K562 (cell line): ENCODE measurements around the gene RERE. TPM values are rescaled to one million over a fixed set of nuclear protein-coding genes. Genes with fewer than 3 reads are reported as not detected.

Source experiments
- ARID3A ChIP-seq: IDR thresholded peaks from 2 replicates; pipeline ENCODE4 v1.6.1; 2012; ENCODE audit warnings: low read depth, low read length, improper control_type of control experiment, borderline replicate concordance
- DPF2 ChIP-seq: fragments of 450-650 bp; IDR thresholded peaks from 2 replicates; pipeline ENCODE4 v1.6.1; 2016
- ERF ChIP-seq: fragments of 450-650 bp; formaldehyde crosslinking; IDR thresholded peaks from 2 replicates; pipeline ENCODE4 v1.4.0; 2020; ENCODE audit warnings: mild to moderate bottlenecking, mixed read lengths
- ESRRA ChIP-seq: fragments of 450-650 bp; IDR thresholded peaks from 2 replicates; pipeline ENCODE4 v1.6.1; 2014; ENCODE audit warnings: low read depth, mild to moderate bottlenecking, moderate library complexity, borderline replicate concordance
- HDAC1 ChIP-seq, 2 experiments: fragments of 450-650 bp; IDR thresholded peaks; 2 replicates each; pipeline ENCODE4 v1.6.1; 2016 to 2017; ENCODE audit warnings: inconsistent platforms in 1 of 2, mild to moderate bottlenecking in 1 of 2, moderate library complexity in 1 of 2
- NONO ChIP-seq, 2 experiments: fragments of 200-400 bp in 1 of 2; fragments of 450-650 bp in 1 of 2; formaldehyde crosslinking in 1 of 2; IDR thresholded peaks; 2 replicates each; pipeline ENCODE4 v1.6.1; 2017; ENCODE audit warnings: low read depth in 2 of 2, mild to moderate bottlenecking in 2 of 2, moderate library complexity in 2 of 2, low read length in 1 of 2
- RBM22 ChIP-seq: fragments of 200-400 bp; formaldehyde crosslinking; IDR thresholded peaks from 2 replicates; pipeline ENCODE4 v1.6.1; 2018; ENCODE audit warnings: low read length, low read depth; ENCODE audit not compliant: poor library complexity, severe bottlenecking
- TOE1 ChIP-seq, 2 experiments: fragments of 450-650 bp in 1 of 2; sonication (generic) in 1 of 2; formaldehyde crosslinking in 1 of 2; IDR thresholded peaks; 2 replicates each; pipeline versions ENCODE4 v1.7.1 to v1.8.0; 2016 to 2022; ENCODE audit warnings: borderline replicate concordance in 2 of 2, mild to moderate bottlenecking in 2 of 2, antibody characterized with exemption in 1 of 2, inconsistent platforms in 1 of 2, low read depth in 1 of 2, missing genetic modification reagents in 1 of 2, moderate library complexity in 1 of 2
- ZBTB26 ChIP-seq: fragments of 450-650 bp; formaldehyde crosslinking; IDR thresholded peaks from 2 replicates; pipeline ENCODE4 v1.4.0; 2022; ENCODE audit warnings: missing genetic modification characterization
- ZNF143 ChIP-seq: sonication (generic); formaldehyde crosslinking; IDR thresholded peaks from 2 replicates; pipeline ENCODE4 v1.9.0; 2022; ENCODE audit warnings: mild to moderate bottlenecking, missing genetic modification reagents
- polyA plus RNA-seq, 8 experiments: library from polyadenylated mRNA; depleted of rRNA in 4 of 8; stranded (reverse) in 5 of 8; unstranded in 3 of 8; fragments of >200 nt; fragmentation: Nextera tagmentation in 2 of 8; fragmentation: Illumina TruSeq in 1 of 8; extraction: Ambion mirVana in 2 of 8; extraction: Trizol in 1 of 8; gene quantifications; 2 replicates each; pipeline versions ENCODE4 v1.2.1 to v1.2.3, GENCODE V29; 2011 to 2014; ENCODE audit warnings: inconsistent platforms in 1 of 8, missing spikeins in 1 of 8
- total RNA-seq, 7 experiments: library from RNA; depleted of rRNA in 6 of 7; stranded (reverse); fragments of >200 nt in 6 of 7; fragmentation: Illumina TruSeq in 2 of 7; extraction: Trizol in 2 of 7; gene quantifications; 2 replicates each; pipeline versions ENCODE4 v1.2.1 to v1.2.3, GENCODE V29; 2011 to 2021; ENCODE audit warnings: low replicate concordance in 1 of 7
- TF ChIP-seq, protein P1 (sequence below), 2 experiments: IDR thresholded peaks; 2 replicates each; pipeline ENCODE4 v1.6.1; 2011; ENCODE audit warnings: borderline replicate concordance in 1 of 2, control low read depth in 1 of 2, low read depth in 1 of 2, low read length in 1 of 2, mild to moderate bottlenecking in 1 of 2, mixed read lengths in 1 of 2, moderate library complexity in 1 of 2; ENCODE audit not compliant: insufficient read depth in 1 of 2, insufficient read length in 1 of 2, poor library complexity in 1 of 2, severe bottlenecking in 1 of 2; ENCODE audit errors: extremely low read depth in 1 of 2
- TF ChIP-seq, protein P2 (sequence below), 2 experiments: IDR thresholded peaks; 2 replicates each; pipeline ENCODE4 v1.6.1; 2012; ENCODE audit warnings: improper control_type of control experiment in 2 of 2, low read depth in 2 of 2, low read length in 2 of 2, borderline replicate concordance in 1 of 2
- TF ChIP-seq, protein P3 (sequence below): sonication (generic); formaldehyde crosslinking; IDR thresholded peaks from 2 replicates; pipeline ENCODE4 v1.8.0; 2023; ENCODE audit warnings: mild to moderate bottlenecking, missing genetic modification reagents

The RERE gene
- total and polyA plus RNA-seq, 9 of the 15 experiments (the other 6 are each of a cell fraction or from before 2014, with no cell fraction given), result 3.0 to 51.5 (median 13.4) TPM

DNA sequence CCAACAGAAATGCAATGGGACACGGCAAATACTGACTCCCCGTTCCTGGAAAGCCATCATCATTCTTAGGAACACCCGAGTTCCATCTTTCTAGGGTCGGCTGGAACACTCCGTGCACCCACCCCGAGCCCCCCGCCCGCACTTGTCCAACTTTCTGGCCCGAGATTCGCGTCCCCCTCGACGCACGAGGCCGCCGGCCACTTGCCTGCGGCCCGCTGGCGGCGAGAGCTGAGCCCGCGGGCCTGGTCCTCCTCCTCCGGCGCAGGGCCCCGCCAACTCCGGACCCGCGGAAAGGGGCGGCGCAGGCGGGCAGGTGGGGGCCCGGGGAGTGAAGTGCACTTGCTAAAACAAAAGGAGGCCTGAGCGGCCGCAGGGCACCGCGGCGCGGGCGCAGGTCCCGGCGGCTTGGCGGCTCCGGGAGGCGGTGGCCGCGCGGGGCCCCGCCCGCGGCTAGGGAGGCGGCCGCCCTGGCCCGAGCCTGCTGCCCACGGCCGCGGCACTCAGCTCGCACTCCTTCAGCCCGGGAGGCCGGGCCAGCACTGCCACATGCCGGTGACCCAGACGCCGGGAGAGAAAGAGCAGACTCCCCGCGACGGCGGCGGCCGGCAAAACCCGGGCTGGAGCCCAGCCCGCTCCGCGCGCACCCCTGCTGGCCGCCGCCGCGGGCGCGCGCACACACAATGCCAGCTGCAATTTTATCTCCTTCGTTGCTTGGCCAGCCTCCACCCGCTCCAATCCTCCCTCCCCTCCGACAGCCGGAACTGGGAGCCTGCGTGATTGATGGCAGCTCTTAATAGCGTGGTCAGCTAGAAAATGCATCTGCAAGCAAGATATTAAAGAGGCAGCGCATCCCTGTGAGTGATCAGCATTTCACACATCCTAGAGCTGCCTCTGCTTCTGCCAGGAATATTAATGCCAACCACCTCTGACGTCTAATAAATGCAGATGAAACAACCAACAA is 114.3 kb downstream of the RERE start (continued):
- TF ChIP-seq, protein P1, sequence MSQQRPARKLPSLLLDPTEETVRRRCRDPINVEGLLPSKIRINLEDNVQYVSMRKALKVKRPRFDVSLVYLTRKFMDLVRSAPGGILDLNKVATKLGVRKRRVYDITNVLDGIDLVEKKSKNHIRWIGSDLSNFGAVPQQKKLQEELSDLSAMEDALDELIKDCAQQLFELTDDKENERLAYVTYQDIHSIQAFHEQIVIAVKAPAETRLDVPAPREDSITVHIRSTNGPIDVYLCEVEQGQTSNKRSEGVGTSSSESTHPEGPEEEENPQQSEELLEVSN (IDR thresholded peaks at IDR 0.05; ENCODE audit: borderline replicate concordance in 1 of 2, extremely low read depth in 1 of 2, insufficient read depth in 1 of 2, insufficient read length in 1 of 2, low read depth in 1 of 2, low read length in 1 of 2, poor library complexity in 1 of 2, severe bottlenecking in 1 of 2), result peak; percentile 77 to 88
- TF ChIP-seq ZNF143 (no peak), ARID3A (peak; percentile 25; the same call in 1 of the 2 replicates), ESRRA (peak; percentile 81), RBM22 (peak; percentile 64), ERF (CRISPR knock-in tag) (peak; percentile 80; the same call in 1 of the 2 replicates), ZBTB26 (no peak), HDAC1 (IDR thresholded peaks at IDR 0.05) (no peak; a peak in 1 of 4 replicates), DPF2 (peak; percentile 69), NONO (IDR thresholded peaks at IDR 0.05; ENCODE audit: low read depth in 2 of 2, low read length in 1 of 2) (peak; percentile 28 to 92; a peak in 2 of 4 replicates), TOE1 (IDR thresholded peaks at IDR 0.05; ENCODE audit: borderline replicate concordance) (peak; percentile 54; the same call in 1 of the 2 replicates), TOE1 (CRISPR knock-in tag; IDR thresholded peaks at IDR 0.05; ENCODE audit: borderline replicate concordance, low read depth) (no peak)
- TF ChIP-seq, protein P2, sequence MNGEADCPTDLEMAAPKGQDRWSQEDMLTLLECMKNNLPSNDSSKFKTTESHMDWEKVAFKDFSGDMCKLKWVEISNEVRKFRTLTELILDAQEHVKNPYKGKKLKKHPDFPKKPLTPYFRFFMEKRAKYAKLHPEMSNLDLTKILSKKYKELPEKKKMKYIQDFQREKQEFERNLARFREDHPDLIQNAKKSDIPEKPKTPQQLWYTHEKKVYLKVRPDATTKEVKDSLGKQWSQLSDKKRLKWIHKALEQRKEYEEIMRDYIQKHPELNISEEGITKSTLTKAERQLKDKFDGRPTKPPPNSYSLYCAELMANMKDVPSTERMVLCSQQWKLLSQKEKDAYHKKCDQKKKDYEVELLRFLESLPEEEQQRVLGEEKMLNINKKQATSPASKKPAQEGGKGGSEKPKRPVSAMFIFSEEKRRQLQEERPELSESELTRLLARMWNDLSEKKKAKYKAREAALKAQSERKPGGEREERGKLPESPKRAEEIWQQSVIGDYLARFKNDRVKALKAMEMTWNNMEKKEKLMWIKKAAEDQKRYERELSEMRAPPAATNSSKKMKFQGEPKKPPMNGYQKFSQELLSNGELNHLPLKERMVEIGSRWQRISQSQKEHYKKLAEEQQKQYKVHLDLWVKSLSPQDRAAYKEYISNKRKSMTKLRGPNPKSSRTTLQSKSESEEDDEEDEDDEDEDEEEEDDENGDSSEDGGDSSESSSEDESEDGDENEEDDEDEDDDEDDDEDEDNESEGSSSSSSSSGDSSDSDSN (IDR thresholded peaks at IDR 0.05; ENCODE audit: borderline replicate concordance in 1 of 2, low read depth in 2 of 2, low read length in 2 of 2), result peak; percentile 95 to 99; a peak in 3 of 4 replicates
- TF ChIP-seq, protein P3, sequence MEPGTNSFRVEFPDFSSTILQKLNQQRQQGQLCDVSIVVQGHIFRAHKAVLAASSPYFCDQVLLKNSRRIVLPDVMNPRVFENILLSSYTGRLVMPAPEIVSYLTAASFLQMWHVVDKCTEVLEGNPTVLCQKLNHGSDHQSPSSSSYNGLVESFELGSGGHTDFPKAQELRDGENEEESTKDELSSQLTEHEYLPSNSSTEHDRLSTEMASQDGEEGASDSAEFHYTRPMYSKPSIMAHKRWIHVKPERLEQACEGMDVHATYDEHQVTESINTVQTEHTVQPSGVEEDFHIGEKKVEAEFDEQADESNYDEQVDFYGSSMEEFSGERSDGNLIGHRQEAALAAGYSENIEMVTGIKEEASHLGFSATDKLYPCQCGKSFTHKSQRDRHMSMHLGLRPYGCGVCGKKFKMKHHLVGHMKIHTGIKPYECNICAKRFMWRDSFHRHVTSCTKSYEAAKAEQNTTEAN (CRISPR knock-in tag), result no peak
